NCI-H460 (cell line): ENCODE results near the gene CYBA. TPM values are rescaled to one million over a fixed set of nuclear protein-coding genes. Genes with fewer than 3 reads are reported as not detected.
A peak's percentile ranks its signal among the peaks of the same experiment; 100 is the strongest.

Experiments used
- DNase-seq: peaks from one replicate; pipeline ENCODE4 v3.0.0-alpha.2; 2016; ENCODE audit warnings: low read depth; ENCODE audit errors: extremely low read depth
- total RNA-seq: library from RNA; depleted of rRNA; stranded (reverse); fragments of >200 nt; shearing (Covaris generic); gene quantifications from 2 replicates; pipeline ENCODE4 v1.2.3, GENCODE V29; 2014

CYBA gene
- total RNA-seq, 1 experiment from 2014 or later = 143 TPM

- peak; percentile 92 for DNase-seq
These were observed 12.2 kb upstream of the CYBA start, which contains the start of gene MVD for GRCh38 chr16:88662843-88663606. Gene MVD (minus strand): TSS chr16:88663091. CDS start chr16:88663080, 11 bp downstream.

GRCh38 chr16:88662222-88662842, 11.5 kb upstream of the CYBA start:
- DNase-seq = no peak

GRCh38 chr16:88661468-88661867, 10.6 kb upstream of the CYBA start:
- DNase-seq = no peak

- no peak for DNase-seq
These were observed 8.3 kb upstream of the CYBA start for GRCh38 chr16:88659160-88659559.

- DNase-seq = no peak
These were observed 7.9 kb upstream of the CYBA start for GRCh38 chr16:88658714-88659113.

GRCh38 chr16:88657371-88657770, 6.5 kb upstream of the CYBA start:
- no peak for DNase-seq

GRCh38 chr16:88656291-88656980, 5.6 kb upstream of the CYBA start:
- DNase-seq = no peak

GRCh38 chr16:88655733-88656281, 5.0 kb upstream of the CYBA start:
- no peak for DNase-seq

- DNase-seq = no peak
These were observed 4.3 kb upstream of the CYBA start for GRCh38 chr16:88655053-88655732.

- no peak for DNase-seq
These were observed 3.7 kb upstream of the CYBA start for GRCh38 chr16:88654363-88655052.

GRCh38 chr16:88653596-88654362, 2.9 kb upstream of the CYBA start:
- DNase-seq = no peak

GRCh38 chr16:88653101-88653500, 2.2 kb upstream of the CYBA start:
- no peak for DNase-seq

GRCh38 chr16:88652762-88653063, 1.9 kb upstream of the CYBA start:
- DNase-seq = no peak

GRCh38 chr16:88651989-88652761, 1.3 kb upstream of the CYBA start:
- no peak for DNase-seq

GRCh38 chr16:88651276-88651988, 579 bp upstream of the CYBA start:
- peak; percentile 50 for DNase-seq

GRCh38 chr16:88649924-88650748, 717 bp downstream of the CYBA start:
- DNase-seq = no peak

GRCh38 chr16:88649195-88649923, 1.5 kb downstream of the CYBA start:
- no peak for DNase-seq
